GM23338 (cell line): ENCODE measurements around the gene ATP9B. TPM values are rescaled to one million over a fixed set of nuclear protein-coding genes. Genes with fewer than 3 reads are reported as not detected.

Experiments used
- ATAC-seq: fragments of 200-7000 bp; cut with Tn5 transposase; 3 replicates; pipeline ENCODE4 v1.9.1; 2020
- DNase-seq: peaks from one replicate; pipeline ENCODE4 v3.0.0-alpha.2; 2015; ENCODE audit warnings: low spot score
- H2AFZ ChIP-seq: fragments of 200-600 bp; sonication (generic); 2 replicates; pipeline ENCODE4 v1.8.0; 2016; ENCODE audit warnings: antibody characterized with exemption, mild to moderate bottlenecking, moderate library complexity
- H3F3A ChIP-seq: fragments of 200-600 bp; sonication (generic); replicated peaks from 2 replicates; pipeline ENCODE4 v1.8.0; 2017; ENCODE audit warnings: antibody characterized with exemption, mixed run types, low read depth
- H3K27ac ChIP-seq: fragments of 200-600 bp; sonication (generic); 2 replicates; pipeline ENCODE4 v1.6.1; 2016; ENCODE audit warnings: low read depth
- H3K27me3 ChIP-seq: fragments of 200-600 bp; sonication (generic); 2 replicates; pipeline ENCODE4 v1.8.0; 2016; ENCODE audit warnings: mild to moderate bottlenecking, mixed run types, moderate library complexity; ENCODE audit not compliant: insufficient read depth
- H3K36me3 ChIP-seq: fragments of 200-600 bp; sonication (generic); 2 replicates; pipeline ENCODE4 v1.8.0; 2016; ENCODE audit warnings: mild to moderate bottlenecking; ENCODE audit not compliant: insufficient read depth
- H3K4me1 ChIP-seq: fragments of 200-600 bp; sonication (generic); 2 replicates; pipeline ENCODE4 v1.8.0; 2016; ENCODE audit warnings: mild to moderate bottlenecking, moderate library complexity; ENCODE audit not compliant: insufficient read depth
- H3K4me2 ChIP-seq: fragments of 200-600 bp; sonication (generic); 2 replicates; pipeline ENCODE4 v1.7.1; 2017; ENCODE audit warnings: mixed run types
- H3K4me3 ChIP-seq: fragments of 200-600 bp; sonication (generic); 2 replicates; pipeline ENCODE4 v1.6.1; 2016; ENCODE audit warnings: mixed run types
- H3K79me2 ChIP-seq: fragments of 200-600 bp; sonication (generic); replicated peaks from 2 replicates; pipeline ENCODE4 v1.8.0; 2017; ENCODE audit warnings: mild to moderate bottlenecking; ENCODE audit not compliant: insufficient read depth
- H3K9me2 ChIP-seq: fragments of 200-600 bp; sonication (generic); 2 replicates; pipeline ENCODE4 v1.8.0; 2017; ENCODE audit not compliant: insufficient read depth
- H4K20me1 ChIP-seq: fragments of 200-600 bp; sonication (generic); replicated peaks from 2 replicates; pipeline ENCODE4 v1.8.0; 2017; ENCODE audit warnings: mild to moderate bottlenecking; ENCODE audit not compliant: insufficient read depth
- H3K27ac Mint-ChIP-seq: 2 replicates; pipeline ENCODE4 v1.8.0; 2020; ENCODE audit warnings: inconsistent platforms, mild to moderate bottlenecking, moderate library complexity, mixed read lengths
- H3K27me3 Mint-ChIP-seq: 3 replicates; pipeline ENCODE4 v1.8.0; 2022; ENCODE audit warnings: low read depth, mild to moderate bottlenecking, moderate library complexity, mixed read lengths, inconsistent platforms; ENCODE audit not compliant: insufficient read depth, poor library complexity
- H3K36me3 Mint-ChIP-seq: 3 replicates; pipeline ENCODE4 v1.8.0; 2021; ENCODE audit warnings: low read depth, mild to moderate bottlenecking, inconsistent platforms, moderate library complexity, mixed read lengths
- H3K4me1 Mint-ChIP-seq: 3 replicates; pipeline ENCODE4 v1.8.0; 2020; ENCODE audit warnings: mild to moderate bottlenecking, inconsistent platforms, mixed read lengths
- H3K4me3 Mint-ChIP-seq: 3 replicates; pipeline ENCODE4 v1.8.0; 2021; ENCODE audit warnings: moderate library complexity, mild to moderate bottlenecking, inconsistent platforms, mixed read lengths
- H3K9me3 Mint-ChIP-seq: 3 replicates; pipeline ENCODE4 v1.8.0; 2020; ENCODE audit warnings: moderate library complexity, mild to moderate bottlenecking, inconsistent platforms, mixed read lengths
- CREB1 ChIP-seq: fragments of 250-450 bp; sonication (Bioruptor Pico); IDR thresholded peaks from 2 replicates; pipeline ENCODE4 v1.5.0; 2020; ENCODE audit warnings: low read depth, mild to moderate bottlenecking, moderate library complexity
- EZH2 ChIP-seq: fragments of 200-600 bp; sonication (generic); IDR thresholded peaks from one replicate; pipeline ENCODE4 v1.8.0; 2017; ENCODE audit warnings: antibody characterized with exemption, mild to moderate bottlenecking, low read depth; ENCODE audit not compliant: unreplicated experiment
- EZH2phosphoT487 ChIP-seq: fragments of 200-600 bp; sonication (generic); IDR thresholded peaks from one replicate; pipeline ENCODE4 v1.8.1; 2018; ENCODE audit warnings: antibody characterized with exemption; ENCODE audit not compliant: unreplicated experiment
- NANOG ChIP-seq: IDR thresholded peaks from 2 replicates; pipeline ENCODE4 v1.6.1; 2016; ENCODE audit warnings: antibody characterized with exemption, borderline replicate concordance
- POLR2AphosphoS5 ChIP-seq: IDR thresholded peaks from 2 replicates; pipeline ENCODE4 v1.6.1; 2016; ENCODE audit warnings: antibody characterized with exemption, low read depth
- STAT1 ChIP-seq: IDR thresholded peaks from one replicate; pipeline ENCODE4 v1.6.1; 2016; ENCODE audit warnings: antibody characterized with exemption; ENCODE audit not compliant: unreplicated experiment
- ZNF114 ChIP-seq: fragments of 250-450 bp; sonication (Bioruptor Pico); IDR thresholded peaks from 2 replicates; pipeline ENCODE4 v1.5.0; 2020; ENCODE audit warnings: mild to moderate bottlenecking, moderate library complexity
- ZNF331 ChIP-seq: fragments of 250-450 bp; sonication (Bioruptor Pico); IDR thresholded peaks from 2 replicates; pipeline ENCODE4 v1.5.0; 2020; ENCODE audit warnings: low read depth, mild to moderate bottlenecking, moderate library complexity
- polyA plus RNA-seq: library from polyadenylated mRNA; unstranded; fragments of >200 nt; fragmentation: Nextera tagmentation; extraction: Ambion mirVana; gene quantifications from 2 replicates; pipeline ENCODE4 v1.2.1, GENCODE V29; 2016
- total RNA-seq: library from RNA; depleted of rRNA; stranded (reverse); fragments of >200 nt; shearing (Covaris generic); gene quantifications from 2 replicates; pipeline ENCODE4 v1.2.3, GENCODE V29; 2014
- TF ChIP-seq, protein P1 (sequence below): fragments of 250-450 bp; sonication (Bioruptor Pico); IDR thresholded peaks from 2 replicates; pipeline ENCODE4 v1.5.0; 2020; ENCODE audit warnings: mild to moderate bottlenecking, moderate library complexity
- TF ChIP-seq, protein P2 (sequence below), 2 experiments: fragments of 200-600 bp in 1 of 2; sonication (generic) in 1 of 2; conservative IDR thresholded peaks; 2 replicates each; pipeline versions ENCODE4 v1.5.1 to v1.6.1; 2016 to 2017; ENCODE audit warnings: antibody characterized with exemption in 2 of 2, low read depth in 2 of 2, mild to moderate bottlenecking in 2 of 2, moderate library complexity in 1 of 2

ATP9B gene
- total and polyA plus RNA-seq, 2 experiments from 2014 or later, result 14.2 to 25.6 TPM

GRCh38 chr18:79321625-79322405 lies 252.6 kb downstream of the ATP9B start:
- peaks cover 4% of the 10 kb centered on the region; the same call in 2 of the 3 replicates for H3K4me1 Mint-ChIP-seq
- no peak overlapping the region for H3K27ac ChIP-seq
- ATAC-seq, result no peak
- H3K36me3 Mint-ChIP-seq, result peaks cover 5% of the 10 kb centered on the region
- H3K27ac Mint-ChIP-seq, result no peak overlapping the region
- H3K79me2 ChIP-seq, result no peaks in the 10 kb centered on the region
- H3K27me3 Mint-ChIP-seq, result peaks cover 7% of the 10 kb centered on the region
- no peaks in the 10 kb centered on the region; the same call in 1 of the 2 replicates for H3K36me3 ChIP-seq
- peaks cover under 1% of the 10 kb centered on the region for H3K9me3 Mint-ChIP-seq
- TF ChIP-seq, protein P1, sequence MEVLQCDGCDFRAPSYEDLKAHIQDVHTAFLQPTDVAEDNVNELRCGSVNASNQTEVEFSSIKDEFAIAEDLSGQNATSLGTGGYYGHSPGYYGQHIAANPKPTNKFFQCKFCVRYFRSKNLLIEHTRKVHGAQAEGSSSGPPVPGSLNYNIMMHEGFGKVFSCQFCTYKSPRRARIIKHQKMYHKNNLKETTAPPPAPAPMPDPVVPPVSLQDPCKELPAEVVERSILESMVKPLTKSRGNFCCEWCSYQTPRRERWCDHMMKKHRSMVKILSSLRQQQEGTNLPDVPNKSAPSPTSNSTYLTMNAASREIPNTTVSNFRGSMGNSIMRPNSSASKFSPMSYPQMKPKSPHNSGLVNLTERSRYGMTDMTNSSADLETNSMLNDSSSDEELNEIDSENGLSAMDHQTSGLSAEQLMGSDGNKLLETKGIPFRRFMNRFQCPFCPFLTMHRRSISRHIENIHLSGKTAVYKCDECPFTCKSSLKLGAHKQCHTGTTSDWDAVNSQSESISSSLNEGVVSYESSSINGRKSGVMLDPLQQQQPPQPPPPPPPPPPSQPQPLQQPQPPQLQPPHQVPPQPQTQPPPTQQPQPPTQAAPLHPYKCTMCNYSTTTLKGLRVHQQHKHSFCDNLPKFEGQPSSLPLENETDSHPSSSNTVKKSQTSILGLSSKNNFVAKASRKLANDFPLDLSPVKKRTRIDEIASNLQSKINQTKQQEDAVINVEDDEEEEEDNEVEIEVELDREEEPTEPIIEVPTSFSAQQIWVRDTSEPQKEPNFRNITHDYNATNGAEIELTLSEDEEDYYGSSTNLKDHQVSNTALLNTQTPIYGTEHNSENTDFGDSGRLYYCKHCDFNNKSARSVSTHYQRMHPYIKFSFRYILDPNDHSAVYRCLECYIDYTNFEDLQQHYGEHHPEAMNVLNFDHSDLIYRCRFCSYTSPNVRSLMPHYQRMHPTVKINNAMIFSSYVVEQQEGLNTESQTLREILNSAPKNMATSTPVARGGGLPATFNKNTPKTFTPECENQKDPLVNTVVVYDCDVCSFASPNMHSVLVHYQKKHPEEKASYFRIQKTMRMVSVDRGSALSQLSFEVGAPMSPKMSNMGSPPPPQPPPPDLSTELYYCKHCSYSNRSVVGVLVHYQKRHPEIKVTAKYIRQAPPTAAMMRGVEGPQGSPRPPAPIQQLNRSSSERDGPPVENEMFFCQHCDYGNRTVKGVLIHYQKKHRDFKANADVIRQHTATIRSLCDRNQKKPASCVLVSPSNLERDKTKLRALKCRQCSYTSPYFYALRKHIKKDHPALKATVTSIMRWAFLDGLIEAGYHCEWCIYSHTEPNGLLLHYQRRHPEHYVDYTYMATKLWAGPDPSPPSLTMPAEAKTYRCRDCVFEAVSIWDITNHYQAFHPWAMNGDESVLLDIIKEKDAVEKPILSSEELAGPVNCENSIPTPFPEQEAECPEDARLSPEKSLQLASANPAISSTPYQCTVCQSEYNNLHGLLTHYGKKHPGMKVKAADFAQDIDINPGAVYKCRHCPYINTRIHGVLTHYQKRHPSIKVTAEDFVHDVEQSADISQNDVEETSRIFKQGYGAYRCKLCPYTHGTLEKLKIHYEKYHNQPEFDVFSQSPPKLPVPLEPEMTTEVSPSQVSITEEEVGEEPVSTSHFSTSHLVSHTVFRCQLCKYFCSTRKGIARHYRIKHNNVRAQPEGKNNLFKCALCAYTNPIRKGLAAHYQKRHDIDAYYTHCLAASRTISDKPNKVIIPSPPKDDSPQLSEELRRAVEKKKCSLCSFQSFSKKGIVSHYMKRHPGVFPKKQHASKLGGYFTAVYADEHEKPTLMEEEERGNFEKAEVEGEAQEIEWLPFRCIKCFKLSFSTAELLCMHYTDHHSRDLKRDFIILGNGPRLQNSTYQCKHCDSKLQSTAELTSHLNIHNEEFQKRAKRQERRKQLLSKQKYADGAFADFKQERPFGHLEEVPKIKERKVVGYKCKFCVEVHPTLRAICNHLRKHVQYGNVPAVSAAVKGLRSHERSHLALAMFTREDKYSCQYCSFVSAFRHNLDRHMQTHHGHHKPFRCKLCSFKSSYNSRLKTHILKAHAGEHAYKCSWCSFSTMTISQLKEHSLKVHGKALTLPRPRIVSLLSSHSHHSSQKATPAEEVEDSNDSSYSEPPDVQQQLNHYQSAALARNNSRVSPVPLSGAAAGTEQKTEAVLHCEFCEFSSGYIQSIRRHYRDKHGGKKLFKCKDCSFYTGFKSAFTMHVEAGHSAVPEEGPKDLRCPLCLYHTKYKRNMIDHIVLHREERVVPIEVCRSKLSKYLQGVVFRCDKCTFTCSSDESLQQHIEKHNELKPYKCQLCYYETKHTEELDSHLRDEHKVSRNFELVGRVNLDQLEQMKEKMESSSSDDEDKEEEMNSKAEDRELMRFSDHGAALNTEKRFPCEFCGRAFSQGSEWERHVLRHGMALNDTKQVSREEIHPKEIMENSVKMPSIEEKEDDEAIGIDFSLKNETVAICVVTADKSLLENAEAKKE (CRISPR knock-in tag), result no peak
- no peaks in the 10 kb centered on the region for H3K27me3 ChIP-seq
- H3K4me3 Mint-ChIP-seq, result no peak overlapping the region
- H3F3A ChIP-seq, result no peaks in the 10 kb centered on the region
- H3K9me2 ChIP-seq, result no peaks in the 10 kb centered on the region
- H3K4me1 ChIP-seq, result no peaks in the 10 kb centered on the region
- H3K4me3 ChIP-seq, result no peak overlapping the region
- no peak for DNase-seq
- H2AFZ ChIP-seq, result no peak overlapping the region
- no peak overlapping the region for H3K4me2 ChIP-seq
- H4K20me1 ChIP-seq, result no peaks in the 10 kb centered on the region

DNA sequence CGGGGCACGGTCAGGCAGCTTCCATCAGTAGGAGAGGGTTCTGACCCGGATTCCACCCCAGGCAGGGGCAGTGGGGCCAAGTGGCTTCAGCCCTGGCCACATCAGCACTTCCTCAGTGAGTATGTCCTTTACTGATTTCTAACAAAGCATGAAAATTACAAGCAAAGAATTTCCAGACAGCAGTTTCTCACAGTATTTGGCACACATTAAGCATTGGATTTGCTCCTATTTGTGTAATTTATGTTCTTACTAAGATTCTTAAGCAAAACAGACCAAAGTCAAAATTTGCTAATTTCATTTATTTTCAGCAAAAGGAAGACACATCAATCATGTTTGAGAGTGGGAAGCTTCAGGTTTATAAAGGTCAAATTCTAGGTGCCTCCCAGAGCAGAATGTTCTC lies 253.2 kb downstream of the ATP9B start:
- Histone ChIP-seq H3K4me2 (no peak overlapping the region), H3K9me2 (no peaks in the 10 kb centered on the region), H2AFZ (no peak overlapping the region), H3F3A (no peaks in the 10 kb centered on the region), H3K36me3 (no peaks in the 10 kb centered on the region; the same call in 1 of the 2 replicates), H3K4me3 (no peak overlapping the region), H3K4me1 (no peaks in the 10 kb centered on the region), H3K27ac (no peak overlapping the region), H3K27me3 (no peaks in the 10 kb centered on the region), H4K20me1 (no peaks in the 10 kb centered on the region), H3K79me2 (no peaks in the 10 kb centered on the region)
- H3K4me1 Mint-ChIP-seq, result peaks cover 4% of the 10 kb centered on the region
- DNase-seq (no peak), ATAC-seq (no peak)
- H3K36me3 Mint-ChIP-seq, result peaks cover 9% of the 10 kb centered on the region
- H3K9me3 Mint-ChIP-seq, result peaks cover 6% of the 10 kb centered on the region
- no peak overlapping the region for H3K4me3 Mint-ChIP-seq
- H3K27ac Mint-ChIP-seq, result no peak overlapping the region
- peaks cover 9% of the 10 kb centered on the region for H3K27me3 Mint-ChIP-seq
- TF ChIP-seq, protein P2, sequence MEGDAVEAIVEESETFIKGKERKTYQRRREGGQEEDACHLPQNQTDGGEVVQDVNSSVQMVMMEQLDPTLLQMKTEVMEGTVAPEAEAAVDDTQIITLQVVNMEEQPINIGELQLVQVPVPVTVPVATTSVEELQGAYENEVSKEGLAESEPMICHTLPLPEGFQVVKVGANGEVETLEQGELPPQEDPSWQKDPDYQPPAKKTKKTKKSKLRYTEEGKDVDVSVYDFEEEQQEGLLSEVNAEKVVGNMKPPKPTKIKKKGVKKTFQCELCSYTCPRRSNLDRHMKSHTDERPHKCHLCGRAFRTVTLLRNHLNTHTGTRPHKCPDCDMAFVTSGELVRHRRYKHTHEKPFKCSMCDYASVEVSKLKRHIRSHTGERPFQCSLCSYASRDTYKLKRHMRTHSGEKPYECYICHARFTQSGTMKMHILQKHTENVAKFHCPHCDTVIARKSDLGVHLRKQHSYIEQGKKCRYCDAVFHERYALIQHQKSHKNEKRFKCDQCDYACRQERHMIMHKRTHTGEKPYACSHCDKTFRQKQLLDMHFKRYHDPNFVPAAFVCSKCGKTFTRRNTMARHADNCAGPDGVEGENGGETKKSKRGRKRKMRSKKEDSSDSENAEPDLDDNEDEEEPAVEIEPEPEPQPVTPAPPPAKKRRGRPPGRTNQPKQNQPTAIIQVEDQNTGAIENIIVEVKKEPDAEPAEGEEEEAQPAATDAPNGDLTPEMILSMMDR (conservative IDR thresholded peaks at IDR 0.05; ENCODE audit: low read depth in 2 of 2), result no peak
- TF ChIP-seq ZNF114, result no peak
- no peak for TF ChIP-seq NANOG
- no peak for TF ChIP-seq POLR2AphosphoS5
- TF ChIP-seq CREB1 (CRISPR knock-in tag), result no peak
- no peak for TF ChIP-seq EZH2
- TF ChIP-seq ZNF331 (CRISPR knock-in tag), result no peak
- no peak for TF ChIP-seq STAT1
- no peak for TF ChIP-seq EZH2phosphoT487
